HepG2 (cell line): Measurements from ENCODE around the gene FGD6. TPM values are rescaled to one million over a fixed set of nuclear protein-coding genes. Genes with fewer than 3 reads are reported as not detected.
A peak's percentile ranks its signal among the peaks of the same experiment; 100 is the strongest.

Experiments
- ATAC-seq: fragments of 200-7000 bp; cut with Tn5 transposase; 3 replicates; pipeline ENCODE4 v1.9.1; 2020; ENCODE audit warnings: mild to moderate bottlenecking, moderate library complexity
- Bru-seq: library from RNA; stranded (reverse); fragments of 400-500 nt; gene quantifications from one replicate; lab custom pipeline; 2021; lab: Mats Ljungman, UMichigan
- BruChase-seq, 2 experiments: library from RNA; stranded (reverse); fragments of 400-500 nt; gene quantifications; one replicate each; lab custom pipeline; 2021; lab: Mats Ljungman, UMichigan
- BruUV-seq: library from RNA; stranded (reverse); fragments of 400-500 nt; replicated peaks from 2 replicates; lab custom pipeline; 2021; lab: Mats Ljungman, UMichigan
- CTCF ChIA-PET: fragments of 300-600 bp; formaldehyde crosslinking; extraction: SDS; loops from one replicate; lab custom pipeline; 2021; ENCODE audit warnings: low total read pairs, inconsistent platforms, low intra/inter-chr PET ratio; lab: Yijun Ruan, JAX
- POLR2A ChIA-PET: fragments of 350-600 bp; sonication (Branson Sonifier 250); formaldehyde crosslinking; loops from one replicate; lab custom pipeline; 2020; ENCODE audit warnings: antibody characterized with exemption, inconsistent platforms; lab: Yijun Ruan, JAX
- DNase-seq: peaks from one replicate; pipeline ENCODE4 v3.0.0-alpha.2; 2015; ENCODE audit warnings: low spot score
- FAIRE-seq: peaks from 3 replicates; lab custom pipeline; 2011; peaks lifted over from hg19 to GRCh38; lab: Jason Lieb, UNC
- H2AFZ ChIP-seq: one replicate; pipeline ENCODE4 v1.6.1; 2011; ENCODE audit warnings: low read length, inconsistent platforms
- H3K27ac ChIP-seq: fragments of 300-600 bp; 3 replicates; pipeline ENCODE4 v1.8.0; 2011; ENCODE audit warnings: mixed run types, mild to moderate bottlenecking, mixed read lengths, low read length, inconsistent platforms; ENCODE audit not compliant: insufficient read depth; ENCODE audit errors: extremely low read length
- H3K27me3 ChIP-seq, 2 experiments: fragments of 200-600 bp in 1 of 2; 2 replicates in 1 of 2; 3 replicates in 1 of 2; pipeline versions ENCODE4 v1.6.0 to v1.8.0; 2011; ENCODE audit warnings: low read length in 2 of 2, mild to moderate bottlenecking in 2 of 2, moderate library complexity in 2 of 2, inconsistent platforms in 1 of 2; ENCODE audit not compliant: insufficient read depth in 2 of 2, control insufficient read depth in 1 of 2
- H3K36me3 ChIP-seq, 2 experiments: fragments of 200-600 bp in 1 of 2; replicated peaks in 1 of 2; 2 replicates in 1 of 2; 3 replicates in 1 of 2; pipeline versions ENCODE4 v1.5.1 to v1.8.0; 2011; ENCODE audit warnings: low read length in 2 of 2, inconsistent platforms in 1 of 2; ENCODE audit not compliant: insufficient read depth in 2 of 2, control insufficient read depth in 1 of 2
- H3K4me1 ChIP-seq: 2 replicates; pipeline ENCODE4 v1.5.1; 2012; ENCODE audit warnings: low read length, inconsistent platforms; ENCODE audit not compliant: insufficient read depth
- H3K4me2 ChIP-seq: 2 replicates; pipeline ENCODE4 v1.6.0; 2011; ENCODE audit warnings: low read depth, low read length, inconsistent platforms
- H3K4me3 ChIP-seq, 3 experiments: fragments of 200-600 bp in 1 of 3; sonication (generic), shearing (Covaris generic) in 1 of 3; replicated peaks in 1 of 3; 2 replicates each; pipeline ENCODE4 v1.5.1; 2011 to 2016; ENCODE audit warnings: low read length in 3 of 3, inconsistent platforms in 2 of 3, low read depth in 2 of 3, mild to moderate bottlenecking in 2 of 3, control low read depth in 1 of 3, mixed read lengths in 1 of 3; ENCODE audit not compliant: insufficient read depth in 1 of 3
- H3K79me2 ChIP-seq: one replicate; pipeline ENCODE4 v1.6.1; 2011; ENCODE audit warnings: low read length, inconsistent platforms; ENCODE audit not compliant: insufficient read depth
- H3K9ac ChIP-seq: 2 replicates; pipeline ENCODE4 v1.6.0; 2011; ENCODE audit warnings: mild to moderate bottlenecking, low read depth, low read length, inconsistent platforms; ENCODE audit not compliant: insufficient read depth
- H3K9me3 ChIP-seq: 2 replicates; pipeline ENCODE4 v1.5.1; 2012; ENCODE audit warnings: mild to moderate bottlenecking, low read length
- H4K20me1 ChIP-seq: 2 replicates; pipeline ENCODE4 v1.6.0; 2011; ENCODE audit warnings: inconsistent platforms, mild to moderate bottlenecking, low read length, moderate library complexity; ENCODE audit not compliant: insufficient read depth
- ARID3A ChIP-seq: IDR thresholded peaks from 2 replicates; pipeline ENCODE4 v1.6.1; 2012; ENCODE audit warnings: low read depth, low read length, improper control_type of control experiment
- MTERF4 ChIP-seq: sonication (generic); formaldehyde crosslinking; IDR thresholded peaks from 2 replicates; pipeline ENCODE4 v1.8.0; 2023; ENCODE audit warnings: mild to moderate bottlenecking, missing genetic modification reagents
- TFE3 ChIP-seq: IDR thresholded peaks from 2 replicates; pipeline ENCODE4 v1.6.1; 2016
- ZNF142 ChIP-seq: sonication (generic); formaldehyde crosslinking; IDR thresholded peaks from 2 replicates; pipeline ENCODE4 v1.4.0; 2020; ENCODE audit warnings: missing genetic modification reagents
- ZNF792 ChIP-seq: IDR thresholded peaks from 2 replicates; pipeline ENCODE4 v1.6.1; 2016
- WGBS: methylation state at CpG from one replicate; pipeline ENCODE4 v1.1.6; 2017; ENCODE audit warnings: low lambda C conversion rate; 5-methylcytosine and 5-hydroxymethylcytosine counted together
- in situ Hi-C: cut with HindIII; loops from 2 replicates; pipeline ENCODE4 v1.10.0; 2017; ENCODE audit warnings: low pct_unique_long_range_greater_than_20kb; ENCODE audit not compliant: extremely low pct_ligation_motif_present
- intact Hi-C: fragments of 100-400 bp; cut with micrococcal nuclease; formaldehyde crosslinking; loops from one replicate; pipeline ENCODE4 v1.10.0; 2022; ENCODE audit not compliant: unreplicated experiment
- long read RNA-seq, 2 experiments: library from RNA in 1 of 2; library from polyadenylated mRNA in 1 of 2; stranded (forward) in 1 of 2; unstranded in 1 of 2; transcript quantifications; one replicate each; pipeline ENCODE4 v2.0.0, GENCODE V29; 2019 to 2022
- polyA minus RNA-seq, 3 experiments: library from RNA; depleted of rRNA, polyadenylated mRNA; stranded (reverse); fragments of >200 nt; gene quantifications; 2 replicates each; pipeline ENCODE4 v1.2.3, GENCODE V29; 2011; ENCODE audit warnings: low replicate concordance in 1 of 3
- polyA plus RNA-seq, 8 experiments: library from polyadenylated mRNA; depleted of rRNA in 3 of 8; stranded (reverse) in 7 of 8; unstranded in 1 of 8; fragments of >200 nt; fragmentation: Illumina TruSeq in 4 of 8; extraction: Trizol in 4 of 8; gene quantifications; 2 replicates each; pipeline versions ENCODE4 v1.2.1 to v1.2.3, GENCODE V29; 2011 to 2016; ENCODE audit warnings: low read depth in 4 of 8, missing spikeins in 1 of 8, mixed read lengths in 1 of 8; ENCODE audit not compliant: insufficient read depth in 1 of 8
- total RNA-seq, 5 experiments: library from RNA; depleted of rRNA; stranded (reverse); fragments of >200 nt; fragmentation: Illumina TruSeq; extraction: Trizol; gene quantifications; 2 replicates each; pipeline ENCODE4 v1.2.3, GENCODE V29; 2016; ENCODE audit warnings: low read depth in 1 of 5

The FGD6 gene
- total RNA-seq (2016; rRNA removed; fragmentation: Illumina TruSeq; extraction: Trizol) (4.3 and 5.3 TPM in 2 replicates), polyA plus RNA-seq (2011; rRNA removed) (1.1 and 2.2 TPM in 2 replicates), polyA minus RNA-seq (2011; rRNA and poly(A)+ RNA removed; ENCODE audit: low replicate concordance) (1.9 and 7.0 TPM in 2 replicates), Bru-seq, nascent RNA (percentile 44 among the genes with signal in this experiment), BruChase-seq, experiment 1, labeled RNA remaining after a 6-hour chase (percentile 50 among the genes with signal in this experiment), BruChase-seq, experiment 2, labeled RNA remaining after a 2-hour chase (percentile 46 among the genes with signal in this experiment)
- total RNA-seq (2016; cell fraction: cytosol; rRNA removed; fragmentation: Illumina TruSeq; extraction: Trizol; ENCODE audit: low read depth): 4.7 and 6.1 TPM in 2 replicates
- 4.1 and 4.3 TPM in 2 replicates for total RNA-seq (2016; cell fraction: insoluble cytoplasmic fraction; rRNA removed; fragmentation: Illumina TruSeq; extraction: Trizol)
- 8.4 and 10.4 TPM in 2 replicates for total RNA-seq (2016; cell fraction: membrane; rRNA removed; fragmentation: Illumina TruSeq; extraction: Trizol)
- 5.5 and 6.6 TPM in 2 replicates for total RNA-seq (2016; cell fraction: nucleus; rRNA removed; fragmentation: Illumina TruSeq; extraction: Trizol)
- 0.79 and 0.92 TPM in 2 replicates for polyA plus RNA-seq (2011; cell fraction: cytosol; rRNA removed)
- polyA plus RNA-seq (2011; cell fraction: nucleus; rRNA removed): 1.8 and 2.2 TPM in 2 replicates
- 1.1 TPM in 2 replicates for polyA plus RNA-seq (2012)
- polyA plus RNA-seq (2016; cell fraction: cytosol; fragmentation: Illumina TruSeq; extraction: Trizol; ENCODE audit: low read depth): 0.14 and 0.34 TPM in 2 replicates
- 1.7 and 1.9 TPM in 2 replicates for polyA plus RNA-seq (2016; cell fraction: insoluble cytoplasmic fraction; fragmentation: Illumina TruSeq; extraction: Trizol; ENCODE audit: low read depth)
- 0.33 and 0.40 TPM in 2 replicates for polyA plus RNA-seq (2016; cell fraction: membrane; fragmentation: Illumina TruSeq; extraction: Trizol; ENCODE audit: low read depth)
- polyA plus RNA-seq (2016; cell fraction: nucleus; fragmentation: Illumina TruSeq; extraction: Trizol; ENCODE audit: insufficient read depth, low read depth): 2.8 and 3.7 TPM in 2 replicates
- 4.3 and 4.8 TPM in 2 replicates for polyA minus RNA-seq (2011; cell fraction: cytosol; rRNA and poly(A)+ RNA removed)
- 11.8 and 12.5 TPM in 2 replicates for polyA minus RNA-seq (2011; cell fraction: nucleus; rRNA and poly(A)+ RNA removed)
- long read RNA-seq, experiment 1: 0 reads
- long read RNA-seq, experiment 2, partial matches to known transcripts: 0 of 1 reads
- long read RNA-seq, experiment 2, other reads (novel, unspliced or antisense): 1 of 1 reads

- Histone ChIP-seq H2AFZ (peak within 1 kb of the TSS; percentile 98), H3K36me3 (no peaks in the 10 kb centered on the region; a peak in 1 of 5 replicates), H3K4me3 (peak within 1 kb of the TSS; percentile 84 to 95 (median 87)), H3K79me2 (peaks cover 69% of the 10 kb centered on the region), H3K27ac (peak within 1 kb of the TSS; percentile 86), H4K20me1 (0 out of 2 replicates have a peak, but pooled peaks cover under 1% of the 10 kb centered on the region), H3K9ac (peak within 1 kb of the TSS; percentile 86), H3K9me3 (no peaks in the 10 kb centered on the region), H3K4me2 (peak within 1 kb of the TSS; percentile 92), H3K27me3 (no peaks in the 10 kb centered on the region; a peak in 1 of 5 replicates), H3K4me1 (peaks cover 40% of the 10 kb centered on the region)
- ChIA-PET POLR2A (interaction anchor here (0.9 to 1.7 kb wide), 8 partner anchors 8 to 256 kb away, joined by 3 to 9 read pairs (median 5); partner anchors contain the start of genes METAP2 and NR2C1), CTCF (interaction anchor here (1.9 kb wide), 1 partner anchor 100 kb away, joined by 7 read pairs; no protein-coding TSS in a partner anchor)
- FAIRE-seq (peak; percentile 95), DNase-seq (peak; percentile 98), ATAC-seq (peak; percentile 94)
- intact Hi-C loops (loop anchor here (1.0 to 5.0 kb wide), 7 partner anchors 100 to 1055 kb away; partner anchors contain the start of genes METAP2 and NR2C1), in situ Hi-C loops (loop anchor here (10.0 kb wide), 1 partner anchor 117 kb away; no protein-coding TSS in a partner anchor)
- WGBS: 0% methylated on average over 22 of the region's 75 CpGs
- no TSS peak for BruUV-seq
- TF ChIP-seq ARID3A: peak; percentile 19; the same call in 1 of the 2 replicates
- peak; percentile 96 for TF ChIP-seq ZNF142 (CRISPR knock-in tag)
- TF ChIP-seq ZNF792 (CRISPR knock-in tag): peak; percentile 68; the same call in 1 of the 2 replicates
- TF ChIP-seq TFE3 (CRISPR knock-in tag): peak; percentile 70
- peak; percentile 22; the same call in 1 of the 2 replicates for TF ChIP-seq MTERF4 (CRISPR knock-in tag)
These were observed at the start of gene FGD6, which contains the start of gene VEZT for GRCh38 chr12:95217377-95218149. FGD6 (minus strand) TSS chr12:95217467; CDS start chr12:95217240, 227 bp downstream. VEZT (plus strand) TSS chr12:95217807; CDS start chr12:95217851, 44 bp downstream.
